GM18505 (cell line): ENCODE data around the gene TCAIM.

Experiments
- ATAC-seq: cut with Tn5 transposase; IDR thresholded peaks from one replicate; pipeline ENCODE4 v1.9.1; 2021; ENCODE audit not compliant: unreplicated experiment
- POLR2A ChIP-seq: IDR thresholded peaks from 4 replicates; pipeline ENCODE4 v1.6.1; 2011; ENCODE audit warnings: borderline replicate concordance; ENCODE audit not compliant: insufficient read depth, insufficient read length; ENCODE audit errors: extremely low read depth

TCAIM gene

DNA sequence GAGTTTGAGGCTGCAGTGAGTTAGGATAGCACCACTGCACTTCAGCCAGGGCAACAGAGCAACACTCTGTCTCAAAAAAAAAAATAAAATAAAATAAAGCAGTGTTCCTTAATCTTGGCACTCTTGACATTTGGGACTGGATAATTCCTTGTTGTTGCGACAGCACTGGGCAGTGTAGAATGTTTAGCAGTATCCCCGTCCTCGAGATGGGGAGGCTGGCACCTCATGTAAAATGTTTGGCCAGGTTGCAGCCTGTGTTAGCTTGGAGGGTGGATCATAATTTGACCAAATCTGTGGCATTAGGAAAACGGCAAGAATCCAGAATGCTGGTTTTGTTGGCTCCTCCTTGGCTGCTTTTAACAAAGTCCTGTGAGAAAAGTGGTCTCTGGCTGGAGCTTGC, 91.9 kb downstream of the TCAIM start:
- no peak for TF ChIP-seq POLR2A
- no peak for ATAC-seq

DNA sequence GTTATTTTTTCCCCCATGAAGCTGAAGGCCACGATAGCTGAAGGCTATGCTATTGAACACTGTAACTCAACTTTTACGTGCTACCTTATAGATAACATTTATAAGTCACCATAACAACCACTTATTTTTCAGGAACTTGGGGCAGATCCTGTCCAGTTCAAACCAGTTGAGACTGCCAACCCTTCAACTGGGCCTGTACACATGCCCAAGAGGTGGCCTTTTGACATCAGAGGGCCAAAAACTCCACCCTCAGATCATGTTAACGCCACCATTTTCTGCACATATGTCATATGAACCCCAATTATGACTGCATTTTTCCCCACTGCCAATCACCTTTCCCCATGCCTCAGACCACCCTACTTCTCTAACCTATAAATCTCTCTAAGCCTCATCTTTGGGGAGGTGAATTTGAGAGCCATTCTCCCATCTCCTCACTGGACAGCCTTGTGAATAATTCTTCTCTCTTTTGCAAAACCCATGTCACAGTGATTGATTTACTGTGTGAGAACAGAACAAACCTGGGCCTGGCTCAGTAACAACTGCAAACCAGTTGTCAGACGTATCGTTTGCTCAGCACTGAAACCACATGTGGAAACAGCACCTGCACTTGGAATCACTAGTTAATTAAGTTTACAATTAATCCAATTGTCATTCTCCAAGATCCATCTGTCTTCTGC, 96.4 kb downstream of the TCAIM start:
- TF ChIP-seq POLR2A = no peak
- no peak for ATAC-seq

DNA sequence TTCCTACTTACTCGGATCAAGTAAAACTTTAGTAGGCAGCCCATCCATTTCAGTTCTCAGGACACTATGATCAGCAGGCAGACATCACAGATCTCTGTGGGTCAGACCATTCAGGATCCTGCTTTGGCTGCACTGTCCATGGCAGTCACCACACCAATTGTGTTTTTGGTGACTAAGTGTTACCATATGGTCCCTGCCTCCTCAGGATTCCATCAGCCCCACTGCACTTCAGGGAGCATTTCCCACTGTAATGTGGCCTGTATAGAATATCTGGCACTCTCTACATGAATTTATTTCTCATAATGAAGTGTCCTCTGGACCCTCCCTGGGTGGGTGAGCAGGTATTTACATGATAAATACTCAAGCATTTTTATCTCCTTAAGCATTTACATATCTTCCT, 97.6 kb downstream of the TCAIM start:
- ATAC-seq = no peak
- no peak for TF ChIP-seq POLR2A

DNA sequence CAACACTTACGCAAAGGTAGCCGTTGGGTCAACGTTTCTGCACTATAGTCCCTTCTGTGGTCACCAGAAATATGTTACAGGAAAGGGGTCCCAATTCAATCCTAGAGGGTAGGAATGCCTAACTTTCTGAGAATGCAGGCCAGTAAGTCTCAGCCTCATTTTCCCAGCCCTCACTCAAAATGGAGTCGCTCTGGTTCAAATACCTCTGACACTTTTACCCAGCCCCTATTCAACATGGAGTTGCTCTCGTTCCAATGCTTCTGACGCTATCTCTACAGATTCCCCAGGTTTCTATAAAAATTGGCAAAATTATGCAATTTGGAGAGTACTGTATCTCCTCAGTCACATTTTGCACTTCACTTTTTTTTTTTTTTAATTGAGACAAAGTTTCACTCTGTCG, 99.2 kb downstream of the TCAIM start:
- no peak for TF ChIP-seq POLR2A
- ATAC-seq = no peak

DNA sequence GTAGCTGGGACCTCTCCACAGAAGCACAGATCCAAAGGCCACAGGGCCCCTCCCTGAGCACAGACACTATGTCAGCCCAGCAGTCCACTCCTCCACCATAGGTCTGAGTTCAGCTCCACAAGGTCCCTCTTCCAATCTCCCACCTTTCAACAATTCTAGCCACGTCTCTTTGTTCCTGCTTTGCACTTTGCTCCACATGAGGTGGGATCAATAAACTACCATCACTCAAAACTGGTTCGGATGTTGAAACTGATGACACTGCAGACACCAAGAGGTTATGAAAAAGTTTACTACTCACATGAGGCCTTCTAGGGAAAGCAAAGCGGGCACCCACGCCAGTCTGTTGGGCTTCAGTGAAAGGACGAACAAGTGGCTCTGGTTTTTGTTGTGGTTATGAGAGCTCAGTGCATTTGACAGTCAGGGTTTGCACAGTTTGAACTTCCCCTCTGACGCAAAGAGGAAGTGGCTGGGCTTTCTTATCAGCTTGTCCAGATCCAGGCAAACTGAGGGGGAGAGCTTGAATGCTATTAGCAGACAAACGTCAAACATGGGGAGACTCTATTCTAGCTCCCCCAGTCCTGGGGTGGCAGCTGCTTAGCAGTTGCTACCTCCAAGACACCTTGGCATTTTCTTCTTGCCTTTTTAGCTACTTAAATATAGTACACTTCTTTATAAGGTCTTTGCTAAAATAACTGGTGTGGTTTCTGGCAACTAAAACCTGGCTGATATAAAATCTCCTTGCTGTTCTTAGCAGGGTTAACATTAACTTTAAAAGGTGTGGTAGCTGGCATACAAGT, 101.1 kb downstream of the TCAIM start:
- ATAC-seq = peak; percentile 87
- TF ChIP-seq POLR2A = peak; percentile 60

DNA sequence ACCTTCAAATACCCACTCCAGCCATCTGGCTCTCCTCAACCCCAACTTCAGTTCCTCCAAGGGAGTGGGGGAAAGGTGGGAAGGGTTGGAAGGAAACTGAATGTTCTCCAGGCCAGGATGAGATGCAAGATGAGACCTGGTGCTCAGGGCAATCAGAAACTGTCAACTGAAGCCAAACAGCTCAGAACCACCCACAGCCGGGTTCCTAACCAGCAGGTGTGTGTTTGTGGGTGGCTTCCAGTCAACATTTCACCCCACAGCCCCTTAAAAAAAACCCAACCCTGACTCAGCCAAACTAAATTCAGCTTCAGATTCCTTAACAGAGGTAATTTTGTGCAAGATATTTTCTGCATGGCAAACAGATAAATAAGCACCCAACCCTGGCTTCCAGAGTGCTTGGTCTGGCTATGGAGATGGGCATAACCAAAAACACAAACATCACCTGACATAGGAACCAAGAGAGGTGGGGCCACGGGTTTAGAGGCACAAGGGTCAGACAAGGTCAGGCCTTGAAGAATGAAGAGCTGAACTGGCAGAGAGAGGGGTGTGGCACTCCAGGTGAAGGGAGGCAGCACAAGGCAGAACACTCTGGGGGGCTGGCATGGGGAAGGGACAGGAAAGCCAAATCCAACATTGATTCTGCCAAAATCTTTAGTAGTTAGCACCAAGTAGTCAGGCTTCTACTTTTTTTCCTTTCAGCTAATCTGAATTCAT, 104.2 kb downstream of the TCAIM start:
- no peak for TF ChIP-seq POLR2A
- no peak for ATAC-seq

DNA sequence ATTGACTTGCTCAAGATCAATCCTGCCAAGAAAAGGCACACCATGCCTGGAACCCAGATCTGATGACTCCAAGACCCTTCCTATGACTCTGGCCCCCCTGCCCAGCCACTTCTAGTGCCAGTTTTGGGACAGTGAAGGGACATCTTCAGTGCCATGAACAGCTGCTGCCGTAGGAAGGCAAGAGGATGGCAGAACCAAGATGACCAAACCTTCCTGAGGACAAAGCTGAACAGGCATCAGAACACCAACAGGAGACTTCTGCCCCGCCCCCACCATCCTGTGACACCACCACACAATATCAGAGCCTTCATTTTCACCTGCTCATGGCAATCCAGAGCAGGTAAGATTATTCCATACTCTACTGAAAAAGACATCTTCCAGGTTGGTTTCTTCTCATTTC, 105.9 kb downstream of the TCAIM start:
- TF ChIP-seq POLR2A = no peak
- no peak for ATAC-seq

DNA sequence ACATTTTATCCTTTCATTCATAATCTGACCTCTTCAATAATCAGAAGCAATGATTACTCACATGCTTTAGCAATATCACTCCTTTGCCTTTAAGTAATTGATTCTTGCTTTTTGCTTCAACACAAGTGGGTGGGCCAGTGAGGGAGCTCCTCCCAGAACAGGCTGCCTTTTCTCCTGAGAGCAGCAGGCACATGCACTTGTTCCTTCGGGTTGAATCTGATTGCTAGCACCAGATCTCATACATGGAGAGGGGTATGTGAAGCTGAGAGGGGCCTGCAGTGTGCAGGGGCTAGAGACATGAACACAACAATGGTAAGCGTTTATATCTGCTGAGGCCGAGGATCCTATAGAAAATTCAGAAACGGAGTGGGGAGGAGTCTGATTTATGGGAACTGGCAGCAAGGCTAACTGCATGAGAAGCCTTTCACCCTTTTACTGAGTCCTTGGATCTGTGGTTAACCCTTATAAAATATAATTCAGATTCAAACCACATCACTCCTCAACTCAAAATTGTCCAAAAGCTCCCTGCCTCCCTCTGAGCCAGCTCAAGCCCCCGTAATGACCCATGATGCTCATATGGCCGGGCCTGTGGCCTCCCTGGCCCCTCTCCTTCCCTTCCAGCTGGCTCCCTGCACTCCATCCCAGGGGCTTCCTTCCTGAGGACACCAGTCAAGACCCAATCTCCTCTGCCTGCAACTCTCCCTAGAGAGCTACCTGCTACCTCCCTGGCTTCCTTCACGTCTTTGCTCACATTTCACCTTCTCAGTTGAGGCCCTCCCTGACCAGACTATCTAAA, 106.5 kb downstream of the TCAIM start:
- no peak for ATAC-seq
- TF ChIP-seq POLR2A = no peak

DNA sequence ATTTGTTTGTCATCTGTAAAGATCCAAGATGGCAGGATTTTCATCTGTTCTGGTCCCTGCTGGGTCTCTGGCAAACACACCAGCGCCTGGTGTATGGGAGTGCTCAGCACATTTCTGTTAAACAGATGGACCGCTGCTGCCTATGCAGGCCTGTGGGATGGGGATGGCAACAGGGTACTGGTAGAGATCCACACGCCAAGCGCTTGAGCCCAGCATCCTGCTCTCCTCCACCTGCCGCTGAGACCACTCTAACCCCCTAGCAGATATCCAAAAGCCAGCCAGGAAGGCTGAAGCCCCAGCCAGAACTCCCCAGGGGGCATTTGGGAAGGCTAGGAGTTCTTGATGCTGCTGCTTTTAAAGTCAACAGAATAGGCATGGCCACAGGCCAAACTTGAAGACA, 107.2 kb downstream of the TCAIM start:
- no peak for TF ChIP-seq POLR2A
- no peak for ATAC-seq

DNA sequence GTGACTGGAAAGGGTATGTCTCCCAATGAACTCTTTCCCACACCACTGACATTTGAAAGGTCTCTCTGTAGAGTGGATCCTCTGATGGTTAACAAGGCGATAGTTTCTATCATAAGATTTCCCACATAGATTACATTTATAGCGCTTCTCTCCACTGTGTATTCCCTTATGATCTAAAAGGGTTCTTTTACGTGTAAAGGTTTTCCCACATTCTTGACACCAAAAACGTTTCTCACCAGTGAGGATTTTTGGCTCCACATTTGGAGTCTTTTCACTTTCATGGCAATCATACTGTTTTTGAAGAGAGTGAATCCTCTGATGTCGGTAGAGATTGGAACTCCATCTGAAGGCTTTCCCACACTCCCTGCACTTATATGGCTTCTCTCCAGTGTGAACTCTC, 108.4 kb downstream of the TCAIM start:
- no peak for TF ChIP-seq POLR2A
- no peak for ATAC-seq

DNA sequence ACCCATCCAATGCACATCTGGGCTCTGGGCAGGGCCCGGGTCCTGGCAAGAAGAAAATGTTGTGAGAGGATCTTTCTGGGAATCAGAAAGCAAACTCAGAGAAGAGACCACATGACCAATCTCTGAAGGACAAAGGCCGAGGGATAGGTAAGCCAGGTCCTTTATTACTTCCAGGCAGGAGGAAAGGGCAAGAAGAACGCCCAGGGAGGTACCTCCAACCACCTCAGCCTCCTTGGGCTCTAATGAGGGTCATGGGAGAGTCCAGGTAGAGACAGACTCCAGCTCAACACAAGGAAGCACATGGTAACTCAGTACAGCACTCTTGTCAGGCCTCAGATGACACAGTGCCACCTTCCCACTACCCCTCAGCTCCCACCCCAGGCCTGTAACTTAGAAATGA, 112.9 kb downstream of the TCAIM start:
- no peak for ATAC-seq

DNA sequence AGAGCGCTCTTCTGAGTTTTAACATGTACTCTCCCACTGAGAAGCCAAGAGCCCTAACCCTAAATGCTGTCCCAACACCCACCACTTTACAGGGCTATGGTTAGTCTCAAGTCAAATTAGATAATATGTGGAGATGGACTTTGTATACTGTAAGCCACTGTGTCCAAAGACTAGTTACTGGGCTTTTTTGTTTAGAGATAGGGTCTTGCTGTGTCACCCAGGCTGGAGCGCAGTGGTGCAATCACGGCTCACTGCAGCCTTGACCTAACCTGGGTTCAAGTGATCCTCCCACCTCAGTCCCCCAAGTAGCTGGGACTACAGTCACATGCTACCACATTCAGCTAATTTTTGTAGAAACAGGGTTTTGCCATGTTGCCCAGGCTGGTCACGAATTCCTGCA, 115.7 kb downstream of the TCAIM start:
- no peak for ATAC-seq
- TF ChIP-seq POLR2A = no peak

More for the DNA sequence above, 112.9 kb downstream of the TCAIM start:
- TF ChIP-seq POLR2A = no peak

DNA sequence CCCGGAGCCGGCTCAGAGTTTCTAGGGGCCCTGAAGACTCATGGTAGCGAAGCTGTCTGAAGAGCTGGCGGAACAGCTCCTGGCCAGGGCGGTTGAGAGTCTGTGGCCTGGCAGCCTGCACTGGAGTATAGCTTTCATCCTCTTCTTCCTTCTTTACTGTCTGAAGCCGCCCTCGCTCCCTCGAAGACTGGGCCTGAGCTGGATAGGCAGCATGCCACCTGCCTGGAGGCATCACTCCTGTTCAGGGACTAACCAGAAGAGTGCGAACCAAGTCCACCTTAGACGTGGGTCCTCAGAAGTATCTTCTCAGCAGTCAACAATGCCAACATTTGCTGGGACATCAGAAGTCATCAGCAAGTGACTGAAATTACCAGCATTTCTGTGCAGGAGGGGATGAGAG, 116.8 kb downstream of the TCAIM start:
- no peak for TF ChIP-seq POLR2A
- ATAC-seq = no peak
